Eye (tissue), 1 donor: ENCODE data around the gene SAPCD1.
"Not testable (repeated sequence)": the region's sequence is repeated elsewhere in the genome, so short reads cannot be mapped to it uniquely, and the experiment has no call there.

Experiments used
- DNase-seq: peaks from one replicate; pipeline ENCODE4 v3.0.0-alpha.2; 2015

The SAPCD1 gene

GRCh38 chr6:31779908-31780307, 17.5 kb downstream of the SAPCD1 start:
- DNase-seq = no peak

GRCh38 chr6:31780507-31781243, 18.2 kb downstream of the SAPCD1 start:
- DNase-seq = no peak

- DNase-seq = no peak
Measured at GRCh38 chr6:31781244-31782125, 19.0 kb downstream of the SAPCD1 start.

- no peak for DNase-seq
Measured at GRCh38 chr6:31782126-31782855, 19.8 kb downstream of the SAPCD1 start.

GRCh38 chr6:31784098-31784925, 21.9 kb downstream of the SAPCD1 start:
- no peak for DNase-seq

- no peak for DNase-seq
Measured at GRCh38 chr6:31785475-31785874, 23.0 kb downstream of the SAPCD1 start.

- DNase-seq = peak; percentile 92
Measured at GRCh38 chr6:31791324-31792089, 29.1 kb downstream of the SAPCD1 start.

GRCh38 chr6:31792090-31792374, 29.6 kb downstream of the SAPCD1 start:
- no peak for DNase-seq

- DNase-seq = no peak
Measured at GRCh38 chr6:31792761-31793171, 30.3 kb downstream of the SAPCD1 start.

- not testable (repeated sequence) for DNase-seq
Measured at GRCh38 chr6:31793927-31794245, 31.4 kb downstream of the SAPCD1 start.

GRCh38 chr6:31794294-31794865, 31.9 kb downstream of the SAPCD1 start:
- DNase-seq = peak; percentile 53

GRCh38 chr6:31794866-31795615, 32.6 kb downstream of the SAPCD1 start:
- DNase-seq = no peak

GRCh38 chr6:31795616-31796298, 33.3 kb downstream of the SAPCD1 start, which contains the start of gene VARS1:
Gene VARS1, minus strand, starts transcription at chr6:31795752. Its CDS starts 535 bp downstream, at chr6:31795217.
- peak; percentile 94 for DNase-seq

GRCh38 chr6:31796993-31797385, 34.5 kb downstream of the SAPCD1 start:
- DNase-seq = no peak

- DNase-seq = no peak
Measured at GRCh38 chr6:31797588-31797987, 35.1 kb downstream of the SAPCD1 start.

- no peak for DNase-seq
Measured at GRCh38 chr6:31799781-31800180, 37.3 kb downstream of the SAPCD1 start.

- DNase-seq = not testable (repeated sequence)
Measured at GRCh38 chr6:31801031-31801927, 38.8 kb downstream of the SAPCD1 start.

GRCh38 chr6:31805939-31806469, 43.5 kb downstream of the SAPCD1 start:
- DNase-seq = no peak
